Colon (tissue), 2 donors: ENCODE results near the gene PCNX2.

Experiments used
- FAIRE-seq: peaks from 2 replicates; lab custom pipeline; 2012; peaks lifted over from hg19 to GRCh38; lab: Jason Lieb, UNC
- donor health status: control.
- donor health status: control.

Gene PCNX2, protein sequence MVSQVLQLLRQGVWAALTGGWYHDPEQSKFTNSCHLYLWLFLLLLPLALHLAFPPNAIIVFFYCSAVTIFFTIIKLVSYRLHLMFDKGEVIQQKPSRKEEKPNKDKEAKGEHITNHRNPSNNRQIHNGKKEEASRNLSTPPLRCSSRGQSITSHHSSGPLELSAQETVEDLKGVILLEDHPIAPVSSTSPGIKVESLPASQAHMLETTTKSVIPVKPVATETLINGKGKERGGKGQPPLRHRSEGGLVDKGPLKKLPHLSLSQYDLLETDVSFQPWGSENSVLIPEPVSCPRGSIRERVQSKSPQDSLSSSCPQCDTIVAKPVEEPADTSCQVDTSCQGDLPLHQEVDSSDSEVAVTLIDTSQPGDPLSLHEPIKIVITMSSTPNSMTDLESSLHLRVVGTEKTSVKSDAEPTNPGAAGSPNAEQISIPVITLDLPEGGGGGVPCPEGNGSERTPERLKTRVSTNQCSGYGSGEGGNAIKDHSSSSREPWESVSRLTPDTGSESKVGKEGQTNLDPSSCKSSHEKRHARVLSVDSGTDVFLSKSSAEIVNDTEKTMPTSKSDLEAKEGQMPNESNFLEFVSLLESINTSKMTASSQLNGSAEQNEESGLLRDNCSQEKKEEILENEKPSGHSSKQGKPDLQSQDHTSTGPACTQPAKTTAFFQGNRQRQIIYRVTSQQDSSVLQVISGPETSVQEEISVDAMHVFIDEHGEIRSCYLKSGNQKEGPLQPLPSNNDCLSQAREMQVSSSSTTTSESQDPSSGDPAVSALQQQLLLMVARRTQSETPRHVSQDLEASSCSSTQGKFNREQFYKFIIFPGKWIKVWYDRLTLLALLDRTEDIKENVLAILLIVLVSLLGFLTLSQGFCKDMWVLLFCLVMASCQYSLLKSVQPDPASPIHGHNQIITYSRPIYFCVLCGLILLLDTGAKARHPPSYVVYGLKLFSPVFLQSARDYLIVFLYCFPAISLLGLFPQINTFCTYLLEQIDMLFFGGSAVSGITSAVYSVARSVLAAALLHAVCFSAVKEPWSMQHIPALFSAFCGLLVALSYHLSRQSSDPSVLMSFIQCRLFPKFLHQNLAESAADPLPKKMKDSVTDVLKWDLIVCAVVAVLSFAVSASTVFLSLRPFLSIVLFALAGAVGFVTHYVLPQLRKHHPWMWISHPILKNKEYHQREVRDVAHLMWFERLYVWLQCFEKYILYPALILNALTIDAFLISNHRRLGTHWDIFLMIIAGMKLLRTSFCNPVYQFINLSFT (N-terminal part only)

DNA sequence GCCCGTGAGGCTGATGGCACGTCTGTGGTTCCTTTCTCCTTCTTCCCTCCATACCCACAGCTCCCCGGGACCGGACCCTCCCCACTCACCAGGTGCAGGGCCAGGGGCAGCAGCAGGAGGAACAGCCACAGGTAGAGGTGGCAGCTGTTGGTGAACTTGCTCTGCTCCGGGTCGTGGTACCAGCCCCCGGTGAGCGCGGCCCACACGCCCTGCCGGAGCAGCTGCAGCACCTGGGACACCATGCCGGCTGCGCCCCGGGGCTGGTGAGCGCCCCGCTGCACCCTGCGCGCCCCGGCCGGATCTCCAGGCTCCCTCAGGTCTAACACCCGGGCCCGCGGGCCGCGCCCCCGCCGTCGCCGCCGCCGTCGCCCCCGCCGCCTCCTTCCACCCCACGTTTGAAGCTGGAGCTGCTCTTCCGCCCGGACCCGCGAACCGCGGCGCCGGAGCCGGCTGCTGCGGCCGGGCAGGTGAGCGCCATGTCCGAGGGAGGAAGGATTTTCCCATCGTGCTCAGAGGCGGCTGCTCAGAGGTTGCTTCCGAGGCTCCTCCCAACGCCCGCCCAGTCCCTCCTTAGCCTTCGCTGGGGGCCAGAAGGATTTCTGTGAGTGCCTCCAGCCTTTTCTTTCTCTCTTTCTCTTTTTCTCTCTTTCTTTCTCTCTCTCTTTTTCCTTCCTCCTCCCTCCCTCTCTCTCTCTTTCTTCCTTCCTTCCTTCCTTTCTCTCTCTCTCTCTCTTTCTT lies at the start of gene PCNX2:
Gene PCNX2 (minus strand): TSS at position 489 of the 738 bp plus-strand sequence. CDS start 247 bp downstream, at position 242.
- no peak for FAIRE-seq

DNA sequence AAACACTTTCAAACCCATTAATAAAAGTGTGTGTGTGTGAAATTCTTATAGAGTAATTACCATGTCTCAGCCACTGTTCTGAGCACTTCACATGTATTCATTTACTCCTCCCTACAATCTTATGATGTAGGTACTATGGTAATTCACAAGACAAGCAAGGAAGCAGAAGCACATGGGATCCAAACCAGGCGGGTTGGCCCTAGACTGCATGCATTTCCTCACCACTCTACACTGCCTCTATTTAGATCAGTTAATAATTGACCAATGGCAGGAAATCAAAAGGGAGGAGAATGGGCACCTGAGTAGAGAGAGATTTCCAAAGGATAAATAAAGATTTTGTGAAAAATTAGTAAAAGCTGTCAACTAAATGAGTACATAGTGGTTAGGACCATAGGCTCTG lies 47.7 kb upstream of the PCNX2 start:
- FAIRE-seq: no peak

DNA sequence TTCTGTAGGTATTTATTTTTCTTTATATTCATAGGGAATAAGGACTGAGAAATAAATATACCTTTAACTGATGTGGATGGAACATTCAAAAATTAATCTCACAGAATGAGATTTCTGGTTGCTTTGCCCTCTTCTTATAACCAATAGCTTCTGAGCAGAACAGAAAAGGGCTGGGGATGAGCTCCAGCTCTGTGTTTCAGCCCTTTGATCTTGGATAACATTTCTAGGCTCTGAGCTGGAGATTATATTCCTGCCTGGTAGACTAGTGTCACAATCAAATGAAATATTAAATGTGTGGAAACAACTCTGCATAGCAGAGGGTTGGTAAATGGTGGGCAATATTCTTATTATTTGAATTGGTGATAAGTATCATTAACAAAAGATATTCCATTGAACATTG lies 46.6 kb upstream of the PCNX2 start:
- FAIRE-seq: no peak

DNA sequence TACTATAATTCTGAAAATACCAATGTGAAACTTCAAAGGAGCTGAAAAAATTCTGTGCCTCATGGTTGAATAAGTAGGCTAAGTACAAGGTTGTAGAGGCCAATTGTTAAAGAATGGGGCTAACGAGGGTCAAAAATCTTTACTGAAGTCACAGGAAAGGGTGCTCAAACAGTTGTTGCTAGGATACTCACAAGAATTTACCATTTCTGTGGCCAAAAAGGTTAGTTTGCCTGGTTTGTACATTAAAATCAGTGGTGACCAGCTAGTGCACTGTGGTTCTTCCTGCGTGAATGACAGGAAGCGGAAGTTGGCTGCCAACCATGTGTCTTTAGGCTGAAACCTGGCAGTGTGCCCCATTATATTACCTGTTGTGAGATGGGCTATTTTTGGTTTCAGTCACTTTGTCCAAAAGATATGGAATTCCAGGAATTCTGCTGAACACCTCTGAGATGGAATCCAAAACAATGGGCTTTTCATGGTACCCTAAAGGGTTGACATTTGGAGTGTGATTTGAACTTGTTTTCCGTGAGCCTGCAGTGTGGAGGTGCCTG lies 45.5 kb upstream of the PCNX2 start:
- no peak for FAIRE-seq

DNA sequence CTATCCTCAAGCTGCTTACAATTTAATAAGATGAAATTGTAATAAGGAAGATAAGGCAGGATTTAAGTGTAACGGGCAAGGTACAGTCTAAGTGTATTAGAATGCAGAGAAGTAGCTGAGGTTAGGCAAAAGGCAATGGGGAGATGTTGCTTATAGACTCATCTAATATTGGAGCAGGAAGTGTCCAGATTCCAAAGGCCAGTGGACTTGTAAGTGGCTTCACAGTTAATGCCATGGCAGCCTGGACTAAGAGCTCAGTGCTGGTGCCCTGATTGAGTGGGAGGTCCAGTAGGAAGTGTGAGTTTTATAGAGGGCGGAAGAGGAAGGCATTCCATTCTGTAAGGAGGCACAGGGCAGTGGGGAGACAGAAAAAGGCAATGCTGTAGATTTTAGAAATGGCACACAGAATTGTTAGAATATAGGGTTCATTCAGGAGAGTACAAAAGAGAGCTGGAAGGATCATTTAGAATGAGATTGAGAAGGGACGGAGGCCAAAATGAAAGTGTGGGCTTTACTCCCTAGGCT lies 44.6 kb upstream of the PCNX2 start:
- no peak for FAIRE-seq

DNA sequence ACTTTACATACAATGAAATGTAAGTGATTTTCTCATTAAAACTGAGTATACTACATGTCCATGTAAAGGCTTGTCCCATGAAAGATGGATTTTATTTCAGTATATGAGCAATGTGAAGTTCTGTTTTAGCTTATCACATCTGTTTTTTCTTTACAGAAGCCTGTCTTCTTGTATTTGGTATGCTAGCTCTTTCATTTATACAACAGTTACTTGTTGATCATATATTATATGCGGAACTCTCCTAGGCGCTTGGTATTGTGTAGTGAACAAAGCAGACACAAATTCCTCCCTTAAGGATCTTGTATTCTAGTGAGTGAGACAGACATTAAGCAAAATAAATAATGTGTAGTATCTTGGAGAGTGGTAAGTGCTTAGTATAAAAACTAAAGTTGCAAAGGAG lies 42.6 kb upstream of the PCNX2 start:
- no peak for FAIRE-seq

DNA sequence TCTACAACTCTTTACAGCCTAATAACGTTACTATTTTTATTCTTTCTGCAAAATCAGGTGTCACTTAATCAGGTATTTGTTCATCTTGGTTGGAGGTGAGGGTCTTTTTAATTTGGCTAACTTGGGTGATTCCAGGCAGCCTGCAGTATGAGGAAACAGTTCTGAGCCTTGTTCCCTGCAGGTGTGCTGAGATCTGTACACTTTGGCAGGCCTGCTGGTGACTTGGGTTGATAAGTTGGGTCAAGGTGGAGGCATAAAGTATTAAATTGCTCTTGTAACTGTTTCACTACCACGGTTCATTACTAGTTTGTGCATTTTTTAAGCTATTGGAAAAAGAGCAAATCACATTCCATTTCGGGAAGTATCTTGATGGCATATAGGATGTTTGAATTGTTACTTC lies 42.0 kb upstream of the PCNX2 start:
- no peak for FAIRE-seq

DNA sequence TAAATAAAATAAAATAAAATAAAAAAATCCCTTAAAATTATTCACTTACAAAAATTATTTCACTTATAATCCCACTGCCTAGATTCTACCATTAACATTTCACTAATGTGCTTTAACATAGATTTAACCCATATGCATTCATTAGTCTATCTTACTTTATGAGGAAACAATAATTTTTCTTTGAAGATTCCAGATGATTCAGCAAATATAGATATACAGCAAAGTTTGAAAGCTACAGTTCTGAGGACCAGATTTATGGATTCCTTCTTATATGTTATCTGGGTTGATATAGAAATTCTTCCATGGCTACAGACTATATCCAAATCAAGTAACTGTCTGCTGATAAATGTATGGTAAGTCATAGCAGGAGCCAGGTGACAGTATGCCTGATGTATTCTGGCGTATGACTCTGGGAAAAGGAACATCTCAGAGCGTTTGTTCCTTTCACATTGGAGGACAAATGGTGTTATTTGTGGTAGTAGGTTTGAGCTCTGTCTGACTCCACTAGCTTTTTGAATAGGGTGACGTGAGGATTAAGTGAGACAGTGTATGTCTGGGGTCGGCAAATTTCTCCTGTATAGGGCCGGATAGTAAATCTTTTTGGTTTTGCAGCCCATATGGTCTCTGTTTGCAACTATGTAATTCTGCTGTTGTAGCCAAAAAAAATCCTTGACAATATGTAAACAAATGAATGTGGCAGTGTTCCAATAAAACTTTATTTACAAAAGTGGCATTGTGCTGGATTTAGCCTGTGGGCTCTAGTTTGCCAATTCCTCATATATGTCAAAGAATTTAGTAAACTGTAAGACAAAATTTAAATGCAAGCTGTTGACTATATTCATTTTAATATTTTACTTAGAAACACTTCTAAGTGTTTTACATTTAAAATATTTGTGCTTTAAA lies 41.3 kb upstream of the PCNX2 start:
- no peak for FAIRE-seq

DNA sequence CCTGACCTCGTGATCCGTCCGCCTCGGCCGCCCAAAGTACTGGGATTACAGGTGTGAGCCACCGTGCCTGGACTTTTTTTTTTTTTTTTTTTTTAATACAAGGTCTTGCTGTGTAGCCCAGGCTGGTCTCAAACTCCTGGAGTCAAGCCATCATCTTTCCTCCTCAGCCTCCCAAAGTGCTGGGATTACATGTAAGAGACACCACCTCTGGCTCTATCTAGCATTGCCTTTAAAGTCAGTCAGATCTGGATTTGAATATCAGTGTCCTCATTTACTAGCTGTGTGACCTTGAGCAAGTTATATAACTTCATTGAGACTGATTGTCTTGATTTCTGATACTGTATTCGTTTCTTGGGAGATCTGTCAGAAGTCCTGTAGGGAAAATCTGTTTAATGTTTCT lies 38.6 kb upstream of the PCNX2 start:
- FAIRE-seq: no peak

DNA sequence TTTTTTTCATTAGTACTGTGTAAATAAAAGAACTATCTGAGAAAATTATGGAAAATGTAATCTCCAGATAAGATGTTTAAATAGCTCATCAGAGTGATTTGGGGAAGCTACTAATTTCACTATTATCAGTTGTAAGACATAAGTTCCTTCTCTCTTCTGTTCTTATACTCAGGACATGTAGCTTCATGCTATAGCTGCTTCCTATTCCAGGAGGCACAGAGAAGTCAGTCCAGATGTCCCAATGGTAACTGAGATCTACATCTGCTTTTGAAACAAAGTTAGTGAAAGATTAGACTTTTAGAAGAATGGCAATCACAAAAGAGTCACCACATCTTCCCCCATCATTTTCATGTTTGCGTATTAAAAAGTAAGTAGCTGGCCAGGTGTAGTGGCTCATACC lies 37.6 kb upstream of the PCNX2 start:
- no peak for FAIRE-seq

DNA sequence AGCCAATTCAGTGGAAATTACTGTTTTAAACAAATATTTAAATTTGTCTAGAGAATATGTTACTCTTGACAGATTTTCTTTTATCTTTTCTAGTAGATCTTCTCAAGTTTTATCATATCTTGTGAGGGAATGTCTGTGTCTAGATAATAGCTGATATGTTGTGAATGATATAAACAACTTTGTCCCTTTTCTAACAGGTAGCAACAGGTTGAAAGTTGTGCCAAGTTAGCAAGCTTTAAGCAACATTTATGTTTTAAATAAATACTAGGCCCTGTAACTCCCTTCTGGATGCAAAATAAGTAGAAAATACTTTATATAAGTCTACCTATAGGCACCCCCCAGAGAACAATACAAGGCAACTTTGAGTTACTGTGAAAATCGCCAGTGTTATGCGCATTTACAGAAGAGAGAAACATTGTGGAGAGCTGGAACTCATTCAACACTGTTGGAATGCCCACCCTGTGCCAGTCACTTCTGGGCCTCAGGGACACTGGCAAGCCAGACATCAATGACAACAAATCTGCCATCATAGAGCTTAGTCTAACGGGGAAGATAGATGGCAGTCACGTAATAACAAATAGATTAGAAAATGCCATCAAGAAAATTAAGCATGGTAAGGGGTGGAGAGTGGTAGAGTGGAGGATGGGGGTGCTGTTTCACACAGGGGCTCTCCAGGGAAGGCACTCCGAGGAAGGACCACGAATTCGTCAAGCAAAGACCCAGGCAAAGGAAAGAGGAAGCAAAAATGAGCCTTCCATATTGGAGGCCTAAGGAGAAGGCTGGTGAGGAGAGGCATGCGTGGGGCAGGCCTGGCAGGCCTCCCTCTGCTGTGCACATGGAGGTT lies 36.4 kb upstream of the PCNX2 start:
- FAIRE-seq: no peak

DNA sequence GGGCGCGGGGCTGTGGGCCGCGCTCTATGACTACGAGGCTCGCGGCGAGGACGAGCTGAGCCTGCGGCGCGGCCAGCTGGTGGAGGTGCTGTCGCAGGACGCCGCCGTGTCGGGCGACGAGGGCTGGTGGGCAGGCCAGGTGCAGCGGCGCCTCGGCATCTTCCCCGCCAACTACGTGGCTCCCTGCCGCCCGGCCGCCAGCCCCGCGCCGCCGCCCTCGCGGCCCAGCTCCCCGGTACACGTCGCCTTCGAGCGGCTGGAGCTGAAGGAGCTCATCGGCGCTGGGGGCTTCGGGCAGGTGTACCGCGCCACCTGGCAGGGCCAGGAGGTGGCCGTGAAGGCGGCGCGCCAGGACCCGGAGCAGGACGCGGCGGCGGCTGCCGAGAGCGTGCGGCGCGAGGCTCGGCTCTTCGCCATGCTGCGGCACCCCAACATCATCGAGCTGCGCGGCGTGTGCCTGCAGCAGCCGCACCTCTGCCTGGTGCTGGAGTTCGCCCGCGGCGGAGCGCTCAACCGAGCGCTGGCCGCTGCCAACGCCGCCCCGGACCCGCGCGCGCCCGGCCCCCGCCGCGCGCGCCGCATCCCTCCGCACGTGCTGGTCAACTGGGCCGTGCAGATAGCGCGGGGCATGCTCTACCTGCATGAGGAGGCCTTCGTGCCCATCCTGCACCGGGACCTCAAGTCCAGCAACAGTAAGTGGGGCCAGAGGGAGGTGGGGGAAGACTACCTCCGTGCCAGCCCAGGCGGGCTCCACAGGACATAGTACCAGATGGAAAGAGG lies 32.8 kb upstream of the PCNX2 start:
- no peak for FAIRE-seq

DNA sequence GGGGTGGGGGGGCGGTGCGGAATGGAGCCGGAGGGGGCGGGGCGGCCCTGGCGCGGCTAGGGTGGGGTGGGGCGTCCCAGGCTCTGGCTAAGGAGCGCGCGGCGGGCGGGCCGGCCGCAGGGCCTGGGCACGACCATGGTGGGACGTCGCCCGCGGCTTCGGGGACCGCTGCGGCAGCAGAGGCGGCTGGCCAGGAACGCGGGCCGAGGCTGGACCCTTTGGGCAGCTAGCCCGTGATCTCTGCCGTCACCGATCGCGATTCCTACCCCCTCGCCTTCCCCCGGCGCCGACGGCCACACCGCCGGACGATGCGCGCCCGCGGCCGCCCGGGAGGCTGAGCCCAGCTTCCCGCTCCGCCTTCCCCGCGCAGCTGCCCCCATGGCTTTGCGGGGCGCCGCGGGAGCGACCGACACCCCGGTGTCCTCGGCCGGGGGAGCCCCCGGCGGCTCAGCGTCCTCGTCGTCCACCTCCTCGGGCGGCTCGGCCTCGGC lies 32.2 kb upstream of the PCNX2 start, which contains the start of gene MAP3K21:
Gene MAP3K21 (plus strand): TSS at position 74 of the 491 bp plus-strand sequence. CDS start 305 bp downstream, at position 379.
- FAIRE-seq: no peak

DNA sequence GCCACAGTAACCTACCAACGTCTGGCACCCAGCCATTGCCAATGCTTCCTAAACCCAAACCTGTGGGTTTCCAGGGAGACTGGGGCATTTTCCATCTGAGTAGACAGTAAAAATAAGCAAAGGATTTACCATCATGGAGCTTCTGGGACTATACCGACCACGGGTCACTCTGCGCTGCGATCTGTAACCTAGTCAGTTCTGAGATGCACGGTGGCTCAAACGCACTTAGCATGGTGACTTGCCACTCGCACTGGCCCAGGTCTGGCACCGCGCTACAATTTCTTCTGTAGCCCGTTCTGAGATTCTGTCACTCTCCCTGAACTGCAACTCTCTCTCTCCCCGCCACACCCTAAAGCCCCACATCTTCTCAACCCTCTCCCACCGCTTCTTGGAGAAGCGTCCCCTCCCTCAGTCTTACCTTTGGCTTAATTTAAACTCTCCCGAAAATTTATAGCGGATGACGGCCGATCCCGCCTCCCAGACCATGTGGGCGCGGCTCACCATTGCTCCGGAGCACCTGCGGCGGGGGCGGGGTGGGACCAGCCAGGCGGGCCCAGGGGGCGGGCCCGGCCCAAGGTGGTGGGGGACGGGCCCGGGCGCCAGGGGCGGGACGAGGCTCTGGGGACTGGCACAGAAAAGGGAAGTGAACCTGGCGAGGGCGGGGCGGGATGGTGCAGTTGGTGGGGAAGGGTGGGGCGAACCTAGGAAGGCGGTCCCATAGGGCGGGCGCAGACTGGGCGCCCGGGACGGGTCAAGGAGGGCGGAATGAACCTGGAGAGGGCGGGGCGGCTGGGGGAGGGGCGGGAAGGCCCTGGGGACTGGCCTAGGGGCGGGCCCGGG lies 31.5 kb upstream of the PCNX2 start:
- no peak for FAIRE-seq

DNA sequence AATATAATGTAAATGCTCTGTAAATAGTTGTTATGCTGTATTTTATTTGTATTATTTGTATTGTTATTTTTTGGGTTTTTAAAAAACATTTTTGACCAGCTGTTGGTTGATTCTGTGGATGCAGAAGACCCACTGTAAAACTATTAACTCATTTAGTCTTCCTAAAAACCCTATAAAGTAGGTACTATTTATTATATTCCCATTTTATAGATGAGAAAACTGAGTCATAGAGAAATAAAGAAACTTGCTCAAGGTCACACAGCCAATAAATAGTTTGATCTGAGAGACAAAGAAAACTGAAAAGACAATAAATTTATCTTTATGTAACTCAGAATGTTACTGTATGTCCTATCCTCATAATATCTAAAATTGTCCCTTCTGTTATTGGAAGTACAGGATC lies 30.8 kb upstream of the PCNX2 start:
- no peak for FAIRE-seq

DNA sequence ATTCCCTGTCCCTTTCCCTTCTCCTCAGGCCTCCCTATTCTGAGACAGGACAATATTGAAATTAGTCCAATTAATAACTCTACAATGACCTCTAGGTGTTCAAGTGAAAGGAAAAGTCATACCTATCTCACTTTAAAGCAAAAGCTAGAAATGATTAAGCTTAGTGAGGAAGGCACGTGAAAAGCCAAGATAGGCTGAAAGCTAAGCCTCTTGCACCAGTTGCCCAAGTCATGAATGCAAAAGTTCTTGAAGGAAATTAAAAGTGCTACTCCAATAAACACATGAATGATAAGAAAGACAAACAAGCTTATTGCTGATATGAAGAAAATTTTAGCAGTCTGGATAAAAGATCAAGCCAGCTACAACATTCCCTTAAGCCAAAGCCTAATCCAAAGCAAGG lies 28.2 kb upstream of the PCNX2 start:
- FAIRE-seq: no peak

DNA sequence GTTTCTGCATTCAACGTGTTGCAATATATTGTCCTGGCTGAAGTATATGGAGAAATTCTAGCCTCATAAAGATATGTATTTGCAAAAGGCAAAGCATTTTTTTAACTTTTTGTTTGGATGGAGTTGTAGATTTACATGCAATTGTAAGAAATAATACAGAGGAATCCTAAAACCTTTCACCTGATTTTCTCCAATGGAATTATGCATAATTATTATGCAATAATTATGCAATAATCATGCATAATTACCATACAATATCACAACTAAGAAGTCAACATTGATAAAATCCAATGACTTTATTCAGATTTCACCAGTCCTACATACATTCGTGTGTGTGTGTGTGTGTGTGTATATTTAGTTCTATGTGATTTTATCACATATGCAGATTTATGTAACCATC lies 24.5 kb upstream of the PCNX2 start:
- no peak for FAIRE-seq
